AG09319 (cell line): ENCODE results near the gene CDC42BPA.

ENCODE experiments used
- DNase-seq: peaks from one replicate; pipeline ENCODE4 v3.0.0-alpha.2; 2010; ENCODE audit warnings: low read depth; ENCODE audit errors: extremely low read depth
- TF ChIP-seq, protein P1 (sequence below): IDR thresholded peaks from 2 replicates; pipeline ENCODE4 v1.5.1; 2011; ENCODE audit warnings: low read depth, mild to moderate bottlenecking, inconsistent platforms, low read length, moderate library complexity

The CDC42BPA gene

DNA sequence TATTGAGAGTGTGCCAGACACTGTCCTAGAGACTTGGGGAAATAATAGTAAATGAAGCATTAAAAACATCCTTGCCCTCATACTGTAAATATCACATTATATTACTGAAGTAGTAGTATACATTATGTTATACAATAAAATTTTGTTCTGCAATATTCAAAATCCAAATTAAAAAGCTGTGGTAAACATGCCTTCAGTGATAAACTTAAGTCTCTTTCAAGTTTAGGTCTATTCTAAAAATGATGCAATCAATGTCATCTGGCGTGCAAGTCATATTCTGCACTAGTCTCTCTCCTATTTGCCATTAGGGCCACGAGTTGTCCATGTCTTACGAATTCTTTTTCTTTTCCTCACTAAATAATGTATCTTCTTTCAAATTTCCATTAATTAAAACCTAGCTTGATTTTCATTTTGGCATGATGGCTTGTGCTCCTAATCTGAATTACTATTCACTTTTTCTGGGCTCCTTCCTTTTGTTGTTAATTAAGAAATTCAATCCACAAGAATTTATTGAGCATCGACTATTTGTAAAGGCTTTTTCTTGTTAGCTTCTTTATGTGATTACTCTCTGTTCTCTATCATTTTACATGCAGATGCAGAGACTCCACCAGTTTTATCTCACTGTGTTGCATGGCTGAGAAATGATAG lies 247.5 kb downstream of the CDC42BPA start:
- TF ChIP-seq, protein P1, sequence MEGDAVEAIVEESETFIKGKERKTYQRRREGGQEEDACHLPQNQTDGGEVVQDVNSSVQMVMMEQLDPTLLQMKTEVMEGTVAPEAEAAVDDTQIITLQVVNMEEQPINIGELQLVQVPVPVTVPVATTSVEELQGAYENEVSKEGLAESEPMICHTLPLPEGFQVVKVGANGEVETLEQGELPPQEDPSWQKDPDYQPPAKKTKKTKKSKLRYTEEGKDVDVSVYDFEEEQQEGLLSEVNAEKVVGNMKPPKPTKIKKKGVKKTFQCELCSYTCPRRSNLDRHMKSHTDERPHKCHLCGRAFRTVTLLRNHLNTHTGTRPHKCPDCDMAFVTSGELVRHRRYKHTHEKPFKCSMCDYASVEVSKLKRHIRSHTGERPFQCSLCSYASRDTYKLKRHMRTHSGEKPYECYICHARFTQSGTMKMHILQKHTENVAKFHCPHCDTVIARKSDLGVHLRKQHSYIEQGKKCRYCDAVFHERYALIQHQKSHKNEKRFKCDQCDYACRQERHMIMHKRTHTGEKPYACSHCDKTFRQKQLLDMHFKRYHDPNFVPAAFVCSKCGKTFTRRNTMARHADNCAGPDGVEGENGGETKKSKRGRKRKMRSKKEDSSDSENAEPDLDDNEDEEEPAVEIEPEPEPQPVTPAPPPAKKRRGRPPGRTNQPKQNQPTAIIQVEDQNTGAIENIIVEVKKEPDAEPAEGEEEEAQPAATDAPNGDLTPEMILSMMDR: no peak
- DNase-seq: no peak

DNA sequence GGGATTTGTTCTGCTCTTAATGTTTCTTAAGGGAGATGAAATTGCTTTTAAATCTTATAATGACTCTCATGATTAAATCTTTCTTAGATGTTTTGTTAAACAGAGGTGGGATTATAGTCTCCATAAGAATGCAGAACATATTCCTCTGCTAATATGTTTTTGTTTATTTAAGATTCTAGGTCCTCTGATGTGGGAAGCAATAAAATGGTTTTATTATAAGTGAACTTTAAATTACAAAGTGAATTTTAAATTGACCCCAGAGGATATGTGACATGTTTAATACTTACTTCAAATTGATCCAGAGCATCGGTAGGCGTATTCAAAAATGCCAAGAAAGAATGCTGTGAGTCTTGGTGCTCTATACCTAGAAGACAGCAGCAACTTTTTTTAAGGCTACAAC lies 248.8 kb downstream of the CDC42BPA start:
- TF ChIP-seq, protein P1: no peak
- DNase-seq: no peak

DNA sequence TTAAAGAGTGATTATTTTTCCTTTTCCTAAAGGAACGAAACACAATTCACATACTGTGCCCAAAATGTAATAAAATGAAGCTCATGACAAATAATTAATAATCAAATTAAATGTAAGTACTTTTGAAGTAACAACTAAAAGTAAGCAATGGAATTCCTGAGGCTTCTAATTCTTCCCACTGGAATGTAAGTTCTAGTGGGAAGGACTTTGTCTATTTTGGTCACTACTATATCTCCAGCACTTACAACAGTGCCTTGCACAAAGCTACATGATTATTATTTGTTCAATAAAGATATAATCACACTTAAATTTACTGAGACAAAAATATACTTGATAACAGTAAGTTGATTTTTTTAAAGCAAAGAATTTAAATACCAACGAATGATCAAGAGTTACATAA lies 249.4 kb downstream of the CDC42BPA start:
- TF ChIP-seq, protein P1: no peak
- DNase-seq: no peak

DNA sequence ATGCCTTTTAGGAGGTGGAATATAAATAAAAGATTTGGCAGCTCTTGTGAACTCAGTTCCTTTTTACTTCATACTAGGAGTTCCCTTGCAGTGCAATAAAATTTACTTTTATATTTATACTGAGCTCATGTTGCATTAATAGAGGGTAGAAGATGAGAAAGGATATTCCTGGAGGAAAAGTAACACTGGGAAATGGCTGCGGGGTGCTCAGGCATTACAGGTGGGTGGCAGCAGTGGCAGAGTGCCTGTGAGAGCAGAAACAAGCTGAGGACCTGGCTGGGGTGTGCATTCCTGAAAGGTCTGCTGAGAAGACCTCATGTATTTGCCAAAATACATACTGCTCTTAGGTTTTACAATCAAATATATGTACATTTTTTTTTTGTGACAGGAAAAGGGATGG lies 251.3 kb downstream of the CDC42BPA start:
- no peak for DNase-seq
- TF ChIP-seq, protein P1: no peak

DNA sequence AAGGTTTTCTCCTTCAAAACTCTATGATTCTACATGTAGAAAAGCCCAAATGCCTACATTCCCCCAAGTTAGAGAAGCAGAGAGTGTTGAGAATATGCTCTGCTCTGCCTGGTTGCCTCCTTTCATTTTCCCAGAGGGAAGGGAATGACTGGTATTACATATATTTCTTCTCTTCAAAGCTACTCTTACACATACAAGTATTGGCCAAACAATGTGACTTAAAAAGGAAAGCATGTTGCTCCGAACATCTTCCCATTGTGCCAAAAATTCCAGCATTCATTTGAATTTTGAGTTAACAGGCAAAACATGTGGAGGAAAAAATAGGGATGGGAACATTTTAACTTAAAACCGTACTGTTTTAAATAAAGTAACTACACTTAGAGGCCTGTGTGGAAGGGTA lies 253.0 kb downstream of the CDC42BPA start:
- TF ChIP-seq, protein P1: no peak
- DNase-seq: no peak

DNA sequence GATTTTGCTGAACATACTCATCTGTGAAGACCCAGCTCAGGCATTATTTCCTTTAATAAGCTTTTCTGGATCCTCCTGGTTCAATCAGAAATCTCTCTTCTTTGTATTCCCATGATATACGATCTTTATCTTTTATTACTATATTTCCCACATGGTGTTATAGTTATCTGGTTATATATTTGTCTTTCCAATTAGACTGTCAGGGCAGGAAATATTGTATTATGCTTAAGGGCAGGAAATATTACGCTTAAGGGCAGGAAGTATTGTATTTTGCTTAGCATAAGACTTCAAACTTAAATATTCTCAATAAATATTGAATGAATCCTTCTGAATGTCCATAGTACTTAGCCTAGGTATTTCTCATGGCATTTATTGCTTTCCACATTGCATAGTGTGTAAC lies 256.0 kb downstream of the CDC42BPA start:
- TF ChIP-seq, protein P1: no peak
- DNase-seq: no peak

DNA sequence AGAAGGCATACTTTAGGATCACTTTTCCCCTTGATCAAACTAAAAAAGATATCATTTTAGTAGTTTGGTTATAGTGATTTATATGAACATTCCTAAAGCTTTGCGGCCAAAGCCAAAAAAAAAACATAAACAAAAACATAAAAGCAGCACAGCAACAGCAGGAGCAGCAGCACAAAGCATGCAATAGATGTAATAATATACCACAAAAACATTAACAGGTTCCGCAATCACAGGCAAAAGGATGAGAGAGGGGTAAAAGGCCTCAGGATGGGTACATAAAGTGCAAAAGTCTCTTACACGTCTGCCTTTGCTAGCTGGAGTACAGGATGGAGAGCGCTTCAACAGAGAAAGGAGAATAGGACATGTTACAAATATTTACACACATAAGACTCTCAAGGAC lies 259.2 kb downstream of the CDC42BPA start:
- TF ChIP-seq, protein P1: no peak
- no peak for DNase-seq
